ENCODE results near the gene NFU1.
"Not testable (repeated sequence)": the region's sequence is repeated elsewhere in the genome, so short reads cannot be mapped to it uniquely, and the experiment has no call there.

Gene NFU1

GRCh38 chr2:69434753-69435152, 2.5 kb downstream of the NFU1 start:
- H3K9me3 Mint-ChIP-seq, result peaks cover 4 to 8% of the 10 kb centered on the region in 2 donors
- peak overlapping the region; percentile 33 for H3K27ac Mint-ChIP-seq
- peaks cover 12 to 14% of the 10 kb centered on the region in 2 donors for H3K36me3 Mint-ChIP-seq
- ATAC-seq (replicated peaks), result no peak
- H3K4me1 Mint-ChIP-seq, result peaks cover 19 to 32% of the 10 kb centered on the region in 2 donors
- DNase-seq, result no peak
- H3K27me3 Mint-ChIP-seq, result no peaks in the 10 kb centered on the region
- H3K4me3 Mint-ChIP-seq, result peak overlapping the region in 1 of 2 donors; percentile 11

- Mint-ChIP-seq H3K9me3 (no peaks in the 10 kb centered on the region), H3K36me3 (peaks cover 13 to 16% of the 10 kb centered on the region in 2 donors), H3K27me3 (no peaks in the 10 kb centered on the region), H3K4me1 (peaks cover 4% of the 10 kb centered on the region in 2 donors), H3K27ac (no peak overlapping the region), H3K4me3 (no peak overlapping the region)
- DNase-seq, result no peak
- no peak for ATAC-seq (replicated peaks)
These were observed 7.6 kb downstream of the NFU1 start for GRCh38 chr2:69429491-69430183.

GRCh38 chr2:69428981-69429380, 8.3 kb downstream of the NFU1 start:
- H3K36me3 Mint-ChIP-seq, result peaks cover 11 to 14% of the 10 kb centered on the region in 2 donors
- no peaks in the 10 kb centered on the region for H3K27me3 Mint-ChIP-seq
- no peak for DNase-seq
- no peak overlapping the region for H3K4me3 Mint-ChIP-seq
- H3K27ac Mint-ChIP-seq, result no peak overlapping the region
- no peaks in the 10 kb centered on the region for H3K9me3 Mint-ChIP-seq
- no peak for ATAC-seq (replicated peaks)
- peaks cover 0 to 2% of the 10 kb centered on the region in 2 donors for H3K4me1 Mint-ChIP-seq

- no peaks in the 10 kb centered on the region for H3K9me3 Mint-ChIP-seq
- ATAC-seq (replicated peaks) (no peak), DNase-seq (no peak)
- no peaks in the 10 kb centered on the region for H3K27me3 Mint-ChIP-seq
- H3K36me3 Mint-ChIP-seq, result peaks cover 12 to 24% of the 10 kb centered on the region in 2 donors
- H3K4me1 Mint-ChIP-seq, result peaks cover 0 to 6% of the 10 kb centered on the region in 2 donors
- H3K4me3 Mint-ChIP-seq, result no peak overlapping the region
- no peak overlapping the region for H3K27ac Mint-ChIP-seq
These were observed 12.8 kb downstream of the NFU1 start for GRCh38 chr2:69424419-69424818.

GRCh38 chr2:69422198-69422597, 15.0 kb downstream of the NFU1 start:
- ATAC-seq (replicated peaks) (no peak), DNase-seq (no peak)
- Mint-ChIP-seq H3K27ac (peak overlapping the region; percentile 73), H3K36me3 (peaks cover 14 to 21% of the 10 kb centered on the region in 2 donors), H3K4me1 (peaks cover 0 to 6% of the 10 kb centered on the region in 2 donors), H3K9me3 (no peaks in the 10 kb centered on the region), H3K4me3 (no peak overlapping the region), H3K27me3 (no peaks in the 10 kb centered on the region)

GRCh38 chr2:69419111-69419510, 18.1 kb downstream of the NFU1 start:
- not testable (repeated sequence) for H3K4me3 Mint-ChIP-seq; DNase-seq; ATAC-seq (replicated peaks); H3K4me1 Mint-ChIP-seq; H3K27me3 Mint-ChIP-seq; H3K27ac Mint-ChIP-seq; H3K9me3 Mint-ChIP-seq
- H3K36me3 Mint-ChIP-seq, result peaks cover 17 to 30% of the 10 kb centered on the region in 2 donors

- no peak overlapping the region for H3K4me3 Mint-ChIP-seq
- no peaks in the 10 kb centered on the region for H3K27me3 Mint-ChIP-seq
- H3K9me3 Mint-ChIP-seq, result no peaks in the 10 kb centered on the region
- H3K4me1 Mint-ChIP-seq, result no peaks in the 10 kb centered on the region
- ATAC-seq (replicated peaks) (no peak), DNase-seq (no peak)
- no peak overlapping the region for H3K27ac Mint-ChIP-seq
- peaks cover 13 to 24% of the 10 kb centered on the region in 2 donors for H3K36me3 Mint-ChIP-seq
These were observed 21.1 kb downstream of the NFU1 start for GRCh38 chr2:69416147-69416546.

GRCh38 chr2:69411120-69411519, 26.1 kb downstream of the NFU1 start:
- Mint-ChIP-seq H3K27me3 (no peaks in the 10 kb centered on the region), H3K4me3 (no peak overlapping the region), H3K27ac (no peak overlapping the region), H3K36me3 (peaks cover 17 to 21% of the 10 kb centered on the region in 2 donors), H3K4me1 (peaks cover 0 to 6% of the 10 kb centered on the region in 2 donors), H3K9me3 (no peaks in the 10 kb centered on the region)
- DNase-seq, result no peak
- ATAC-seq (replicated peaks), result no peak

GRCh38 chr2:69405306-69405705, 31.9 kb downstream of the NFU1 start:
- H3K27me3 Mint-ChIP-seq, result no peaks in the 10 kb centered on the region
- H3K27ac Mint-ChIP-seq, result no peak overlapping the region
- peaks cover 0 to 5% of the 10 kb centered on the region in 2 donors for H3K4me1 Mint-ChIP-seq
- peaks cover 2 to 5% of the 10 kb centered on the region in 2 donors for H3K9me3 Mint-ChIP-seq
- ATAC-seq (replicated peaks), result no peak
- no peak for DNase-seq
- H3K36me3 Mint-ChIP-seq, result peaks cover 39 to 47% of the 10 kb centered on the region in 2 donors
- no peak overlapping the region for H3K4me3 Mint-ChIP-seq

- no peaks in the 10 kb centered on the region for H3K4me1 Mint-ChIP-seq
- DNase-seq, result no peak
- H3K36me3 Mint-ChIP-seq, result peaks cover 28 to 35% of the 10 kb centered on the region in 2 donors
- H3K27ac Mint-ChIP-seq, result no peak overlapping the region
- peaks cover 2 to 5% of the 10 kb centered on the region in 2 donors for H3K9me3 Mint-ChIP-seq
- H3K4me3 Mint-ChIP-seq, result no peak overlapping the region
- no peaks in the 10 kb centered on the region for H3K27me3 Mint-ChIP-seq
- no peak for ATAC-seq (replicated peaks)
These were observed 37.1 kb downstream of the NFU1 start for GRCh38 chr2:69400121-69400520.

GRCh38 chr2:69397234-69397633, 40.0 kb downstream of the NFU1 start:
- Mint-ChIP-seq H3K9me3 (no peaks in the 10 kb centered on the region), H3K27ac (no peak overlapping the region), H3K27me3 (no peaks in the 10 kb centered on the region), H3K36me3 (peaks cover 19 to 36% of the 10 kb centered on the region in 2 donors), H3K4me1 (peaks cover 4 to 7% of the 10 kb centered on the region in 2 donors), H3K4me3 (no peak overlapping the region)
- DNase-seq (no peak), ATAC-seq (replicated peaks) (no peak)

GRCh38 chr2:69395866-69396265, 41.4 kb downstream of the NFU1 start:
- H3K4me1 Mint-ChIP-seq, result peaks cover 4 to 7% of the 10 kb centered on the region in 2 donors
- no peaks in the 10 kb centered on the region for H3K27me3 Mint-ChIP-seq
- H3K27ac Mint-ChIP-seq, result no peak overlapping the region
- no peak for ATAC-seq (replicated peaks)
- no peaks in the 10 kb centered on the region for H3K9me3 Mint-ChIP-seq
- H3K4me3 Mint-ChIP-seq, result no peak overlapping the region
- DNase-seq, result no peak
- peaks cover 14 to 29% of the 10 kb centered on the region in 2 donors for H3K36me3 Mint-ChIP-seq

- Mint-ChIP-seq H3K4me3 (no peak overlapping the region), H3K4me1 (peaks cover 9 to 20% of the 10 kb centered on the region in 2 donors), H3K9me3 (no peaks in the 10 kb centered on the region), H3K27ac (no peak overlapping the region), H3K27me3 (no peaks in the 10 kb centered on the region), H3K36me3 (peaks cover 10 to 22% of the 10 kb centered on the region in 2 donors)
- ATAC-seq (replicated peaks) (peak; percentile 79 to 86), DNase-seq (no peak)
These were observed 43.3 kb downstream of the NFU1 start for GRCh38 chr2:69393963-69394362.

- Mint-ChIP-seq H3K4me3 (peak overlapping the region in 1 of 2 donors; percentile 25), H3K27ac (no peak overlapping the region), H3K36me3 (peaks cover 7 to 16% of the 10 kb centered on the region in 2 donors), H3K27me3 (no peaks in the 10 kb centered on the region), H3K4me1 (peaks cover 18 to 43% of the 10 kb centered on the region in 2 donors), H3K9me3 (no peaks in the 10 kb centered on the region)
- no peak for DNase-seq
- no peak for ATAC-seq (replicated peaks)
These were observed 46.8 kb downstream of the NFU1 start for GRCh38 chr2:69390471-69390870.

- no peak overlapping the region for H3K4me3 Mint-ChIP-seq
- H3K27me3 Mint-ChIP-seq, result no peaks in the 10 kb centered on the region
- DNase-seq (no peak), ATAC-seq (replicated peaks) (no peak)
- H3K27ac Mint-ChIP-seq, result no peak overlapping the region
- no peaks in the 10 kb centered on the region for H3K9me3 Mint-ChIP-seq
- peaks cover 18 to 43% of the 10 kb centered on the region in 2 donors for H3K4me1 Mint-ChIP-seq
- peaks cover 6 to 15% of the 10 kb centered on the region in 2 donors for H3K36me3 Mint-ChIP-seq
These were observed 47.2 kb downstream of the NFU1 start for GRCh38 chr2:69390001-69390400.
